ENCODE measurements around the gene AQR.
"Not testable (repeated sequence)": the region's sequence is repeated elsewhere in the genome, so short reads cannot be mapped to it uniquely, and the experiment has no call there.

AQR gene

DNA sequence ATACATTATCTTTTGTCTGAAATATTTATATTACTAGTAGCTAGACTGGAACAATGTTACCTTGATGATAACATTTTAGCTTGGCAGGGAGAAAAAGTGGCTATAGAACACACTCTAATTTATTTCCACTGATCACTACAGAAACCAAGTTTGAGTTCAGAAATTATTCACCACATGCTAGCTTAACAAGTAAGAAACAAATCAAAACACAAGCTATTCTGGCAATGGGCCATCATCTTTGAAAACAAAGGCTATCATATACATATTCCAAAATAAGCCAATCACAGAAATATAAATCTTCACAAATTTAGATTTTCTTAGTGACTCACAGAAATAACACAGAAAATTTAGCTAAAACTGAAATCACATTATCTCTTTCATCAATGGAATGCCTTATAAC is 17.1 kb downstream of the AQR start:
- no peak for DNase-seq

DNA sequence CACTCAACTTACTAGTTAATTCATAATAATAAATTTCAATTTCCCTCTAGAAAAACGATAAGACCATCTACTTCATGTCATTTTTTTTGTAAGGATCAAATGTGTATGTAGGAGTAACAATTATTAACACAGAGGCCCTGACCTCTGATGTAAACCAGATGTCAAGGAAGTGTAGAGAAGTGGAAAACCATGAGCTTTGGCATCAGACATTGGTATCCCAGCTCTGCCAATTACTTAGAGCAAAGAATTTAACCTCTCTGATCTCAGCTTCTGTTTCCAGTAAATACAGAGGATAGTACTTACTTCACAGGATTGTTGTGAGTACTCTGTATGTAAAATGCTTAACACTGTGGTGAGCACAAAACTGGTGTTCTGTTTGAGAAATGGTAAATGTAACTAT is 17.5 kb downstream of the AQR start:
- no peak for DNase-seq

DNA sequence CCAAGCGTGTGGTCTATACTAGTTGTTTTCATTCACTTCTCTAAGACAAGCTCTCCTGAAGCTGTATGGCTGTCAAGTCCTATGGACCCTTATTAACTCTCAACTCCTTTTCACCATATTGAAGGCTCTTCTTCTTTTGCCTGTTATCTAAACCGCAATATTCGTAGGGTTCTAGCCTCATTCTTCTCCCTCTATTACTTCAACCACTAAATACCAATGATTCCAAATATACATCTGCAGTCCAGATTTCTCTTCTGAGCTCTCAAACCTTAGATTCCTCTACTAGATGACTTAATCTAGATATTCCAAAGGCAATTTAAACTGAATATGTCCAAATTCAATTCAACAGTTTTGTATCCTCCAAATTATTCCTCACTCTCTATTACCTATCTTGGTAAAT is 24.6 kb downstream of the AQR start:
- DNase-seq: no peak

DNA sequence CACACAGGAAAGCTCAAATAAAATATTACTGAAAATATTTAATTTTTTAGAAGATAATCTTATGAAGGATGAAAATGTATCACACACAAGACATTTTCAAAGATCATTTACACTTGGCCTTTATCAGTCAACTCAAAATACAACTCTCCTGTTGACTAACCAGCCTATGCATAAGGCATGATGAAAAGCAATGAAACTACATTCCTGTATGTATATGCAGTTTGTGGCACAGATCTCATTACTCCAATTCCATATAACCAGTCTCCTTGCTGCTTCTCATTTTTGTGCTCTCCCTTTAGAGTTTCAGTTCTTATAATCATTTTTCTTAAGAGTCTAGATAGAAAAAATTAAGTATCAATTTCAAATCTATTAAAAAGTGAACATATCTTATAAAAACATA is 25.8 kb downstream of the AQR start:
- DNase-seq: no peak

DNA sequence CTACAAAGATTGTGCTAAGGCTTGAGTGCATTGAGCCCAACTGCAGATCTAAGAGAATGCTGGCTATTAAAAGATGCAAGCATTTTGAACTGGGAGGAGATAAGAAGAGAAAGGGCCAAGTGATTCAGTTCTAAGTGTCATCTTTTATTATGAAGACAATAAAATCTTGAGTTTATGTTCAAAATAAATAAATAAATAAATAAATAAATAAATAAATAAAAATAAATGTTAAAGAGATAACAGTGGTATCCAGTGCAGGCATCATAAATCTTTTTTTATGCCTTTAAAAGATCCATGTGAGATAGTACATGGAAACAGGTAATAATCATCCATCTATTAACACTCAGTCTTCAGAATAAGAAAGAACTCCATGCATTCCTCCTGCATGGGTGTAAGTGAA is 26.3 kb downstream of the AQR start:
- DNase-seq: not testable (repeated sequence)

DNA sequence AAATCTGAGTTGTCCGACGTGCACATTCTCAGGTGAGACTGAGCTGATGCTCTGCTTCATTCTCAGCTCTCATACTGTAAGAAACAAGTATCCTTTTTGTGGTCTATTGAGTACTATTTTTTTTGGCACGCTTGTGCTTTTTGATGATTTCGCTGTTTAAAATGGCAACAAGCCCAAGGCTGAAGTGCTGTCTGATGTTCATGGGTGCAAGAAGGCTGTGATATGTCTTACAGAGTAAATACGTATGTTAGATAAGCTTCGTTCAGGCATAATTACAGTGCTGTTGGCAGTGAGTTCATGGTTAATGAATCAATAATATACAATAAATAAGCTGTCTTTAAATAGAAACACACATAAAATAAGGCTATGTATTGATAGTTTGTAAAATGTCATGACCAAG is 27.2 kb downstream of the AQR start:
- DNase-seq: no peak

DNA sequence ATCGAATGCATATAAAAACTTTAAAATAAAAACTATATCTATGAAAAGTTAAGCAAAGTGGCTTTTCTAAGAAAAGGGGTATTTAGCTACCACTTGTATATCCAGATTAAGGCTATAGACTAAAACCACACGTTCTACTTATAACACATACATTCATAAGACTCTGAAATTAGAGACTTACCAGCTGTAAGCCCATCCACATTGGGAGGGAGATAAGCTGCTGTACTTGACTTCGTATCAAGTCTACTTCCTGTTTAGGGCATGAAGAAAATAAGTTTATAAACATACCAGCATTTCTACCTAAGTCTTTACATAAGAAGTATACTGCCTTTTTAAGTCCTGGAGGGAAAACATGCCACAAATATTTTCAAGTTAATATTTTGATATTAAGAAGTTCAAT is 27.7 kb downstream of the AQR start:
- no peak for DNase-seq

DNA sequence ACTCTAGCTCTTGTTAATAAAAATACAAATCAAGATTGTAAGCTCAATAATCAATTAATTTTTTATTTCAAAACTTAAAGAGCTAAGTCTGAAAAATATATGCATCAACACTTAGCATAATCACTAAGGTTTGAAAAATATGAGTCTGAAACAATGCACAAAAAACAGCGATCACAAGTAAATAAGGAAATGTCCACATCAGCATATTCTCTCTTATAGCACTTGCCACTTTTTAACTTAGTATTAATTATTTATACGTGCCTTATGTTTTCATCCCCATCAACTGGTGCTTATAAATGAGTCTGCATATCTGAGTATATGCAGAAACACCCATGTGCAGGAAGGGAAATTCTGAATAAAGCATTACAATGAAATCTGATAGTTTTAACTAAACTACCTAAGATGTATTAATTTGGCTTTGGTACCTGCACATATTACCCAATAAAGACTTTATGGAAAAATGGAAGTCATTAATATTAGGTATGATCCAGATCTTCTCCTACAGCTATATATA is 28.3 kb downstream of the AQR start:
- no peak for DNase-seq

DNA sequence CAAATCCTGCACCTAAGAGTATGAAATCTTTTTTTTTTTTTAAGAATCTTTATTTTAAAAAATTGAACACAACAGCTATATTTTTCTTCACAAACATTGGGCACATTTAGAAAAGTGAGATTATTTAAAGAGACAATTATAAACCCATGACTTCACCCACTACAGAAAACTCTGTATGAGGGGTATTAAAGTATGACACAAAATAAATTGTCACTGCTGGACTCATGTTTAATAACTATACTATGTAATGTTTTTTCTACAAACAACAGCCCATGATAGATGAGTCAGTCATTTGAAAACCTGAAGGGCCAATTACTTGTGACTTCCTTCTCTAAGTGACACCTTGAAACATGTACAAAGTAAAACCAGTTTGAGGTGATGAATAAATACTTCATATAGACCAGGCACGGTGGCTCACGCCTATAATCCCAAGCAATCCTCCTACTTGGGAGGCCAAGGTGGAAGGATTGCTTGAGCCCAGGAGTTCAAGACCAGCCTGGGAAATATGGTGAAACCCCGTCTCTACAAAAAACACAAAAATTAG is 36.0 kb downstream of the AQR start:
- DNase-seq: no peak

DNA sequence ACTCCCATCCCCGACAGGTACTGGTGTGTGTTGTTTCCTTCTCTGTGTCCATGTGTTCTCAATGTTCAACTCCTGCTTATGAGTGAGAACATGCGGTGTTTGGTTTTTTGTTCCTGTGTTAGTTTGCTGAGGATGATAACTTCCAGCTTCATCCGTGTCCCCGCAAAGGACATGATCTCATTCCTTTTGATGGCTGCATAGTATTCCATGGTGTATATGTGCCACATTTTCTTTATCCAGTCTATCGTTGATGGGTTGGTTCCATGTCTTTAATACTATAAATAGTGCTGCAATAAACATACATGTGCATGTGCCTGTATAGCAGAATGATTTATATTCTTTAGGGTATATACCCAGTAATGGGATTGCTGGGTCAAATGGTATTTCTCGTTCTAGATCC is 41.2 kb downstream of the AQR start:
- DNase-seq: not testable (repeated sequence)

DNA sequence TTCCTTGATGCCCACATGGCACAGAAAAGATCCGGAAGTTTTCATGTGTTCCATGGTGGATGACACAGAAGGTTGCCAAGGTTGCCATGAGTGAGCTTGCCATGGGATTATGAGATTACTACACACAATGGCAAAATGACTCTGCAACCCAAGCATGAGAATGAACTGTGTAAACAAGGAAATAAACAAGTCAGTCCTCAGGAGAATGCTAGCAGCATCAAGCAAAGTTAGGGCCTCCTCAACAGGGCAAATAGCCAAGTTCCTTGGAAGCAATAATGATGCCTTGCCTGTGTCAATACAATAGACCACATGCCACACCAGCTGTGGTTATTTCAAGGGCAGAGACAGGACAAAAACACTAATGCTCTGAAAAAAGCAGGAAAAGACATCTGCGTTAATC is 41.8 kb downstream of the AQR start:
- DNase-seq: no peak

DNA sequence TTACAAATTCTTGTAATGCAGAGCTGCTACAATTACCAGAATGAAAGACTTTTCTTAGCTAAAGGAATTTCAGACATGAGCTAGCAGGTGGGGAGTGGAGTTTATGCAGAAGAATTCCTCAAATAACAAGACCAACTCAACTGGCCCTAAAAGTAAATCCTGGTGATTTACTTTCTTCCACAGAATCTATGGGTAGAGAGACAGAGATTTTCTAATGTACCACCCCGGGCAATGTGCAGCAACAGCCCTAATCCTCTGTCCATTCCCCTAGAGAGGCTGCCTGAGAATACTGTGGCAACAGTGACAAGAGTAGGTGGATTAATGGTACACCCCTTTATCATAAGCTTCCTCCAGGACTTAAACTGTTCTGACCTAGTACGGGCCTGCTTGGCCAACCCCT is 55.2 kb downstream of the AQR start:
- no peak for DNase-seq

DNA sequence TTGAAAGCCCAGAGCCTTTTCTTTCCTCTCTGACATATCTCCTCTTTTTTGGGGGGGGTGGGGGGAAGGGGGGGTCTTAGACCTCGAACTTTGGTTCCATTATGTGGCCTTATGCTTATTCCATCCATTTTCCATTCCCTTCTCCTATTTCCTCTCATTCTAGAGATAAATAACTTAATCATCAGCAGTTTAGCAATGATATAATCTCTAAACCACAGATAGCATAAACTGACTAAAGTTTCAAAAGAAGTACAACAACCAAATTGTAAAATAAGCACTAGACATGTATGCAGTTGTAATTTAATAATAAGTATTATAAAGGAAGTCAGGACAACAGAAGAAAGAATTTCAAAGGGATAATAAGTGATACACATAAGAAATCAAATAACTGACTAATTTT is 64.5 kb downstream of the AQR start:
- DNase-seq: no peak

DNA sequence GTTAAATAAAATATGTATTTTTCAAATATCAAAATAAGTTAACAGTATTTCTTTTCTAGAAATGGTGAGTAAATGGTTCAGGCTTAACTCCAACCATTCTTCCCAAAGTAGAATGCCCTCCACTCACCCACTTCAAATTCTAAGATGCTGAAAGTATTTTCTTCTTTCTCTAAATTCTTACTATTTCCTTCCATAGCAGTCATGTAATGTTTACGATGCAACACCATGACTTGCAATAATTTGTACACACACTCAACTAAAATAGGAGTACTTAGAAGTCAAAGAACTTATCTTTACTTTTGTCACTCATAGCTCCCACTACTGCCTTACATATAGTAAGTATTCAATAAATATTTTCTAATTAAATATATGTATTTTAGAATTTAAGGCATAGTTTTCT is 65.0 kb downstream of the AQR start:
- DNase-seq: no peak

DNA sequence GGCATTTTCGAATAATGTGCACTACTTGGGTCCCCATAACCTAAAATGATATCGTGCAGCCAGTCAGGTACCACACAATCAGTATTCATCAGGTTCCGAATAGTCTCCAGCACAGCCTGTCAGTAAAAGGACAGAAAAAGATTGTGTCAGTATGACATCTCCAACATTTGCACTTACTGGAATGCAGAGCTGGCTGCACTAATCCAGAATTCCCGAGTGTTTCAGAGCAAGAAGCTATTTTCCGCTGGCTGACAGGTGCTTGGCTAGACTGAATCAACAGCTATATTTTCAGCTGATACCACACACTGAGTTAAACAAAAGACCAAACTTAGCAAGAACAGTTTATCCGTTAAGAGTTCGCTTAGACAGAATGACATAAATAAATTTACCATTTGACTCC is 68.8 kb downstream of the AQR start:
- DNase-seq: no peak

DNA sequence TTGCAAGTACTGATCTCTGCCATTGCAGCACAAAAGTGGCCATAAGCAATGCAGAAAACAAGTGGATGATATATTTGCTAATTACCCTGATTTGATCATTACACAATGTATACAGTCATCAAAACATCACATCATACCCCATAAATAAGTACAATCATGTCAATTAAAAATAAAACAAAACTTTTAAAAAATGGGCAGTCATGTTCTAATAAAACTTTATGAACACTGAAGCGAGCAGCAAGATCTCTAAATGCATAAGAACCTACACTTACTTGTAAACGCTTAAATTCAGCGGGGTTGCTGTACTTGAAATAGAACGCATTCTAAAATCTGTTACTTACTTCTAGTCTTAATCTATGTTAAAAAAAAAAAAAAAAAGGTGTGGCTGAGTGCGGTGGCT is 73.4 kb downstream of the AQR start:
- DNase-seq: no peak

DNA sequence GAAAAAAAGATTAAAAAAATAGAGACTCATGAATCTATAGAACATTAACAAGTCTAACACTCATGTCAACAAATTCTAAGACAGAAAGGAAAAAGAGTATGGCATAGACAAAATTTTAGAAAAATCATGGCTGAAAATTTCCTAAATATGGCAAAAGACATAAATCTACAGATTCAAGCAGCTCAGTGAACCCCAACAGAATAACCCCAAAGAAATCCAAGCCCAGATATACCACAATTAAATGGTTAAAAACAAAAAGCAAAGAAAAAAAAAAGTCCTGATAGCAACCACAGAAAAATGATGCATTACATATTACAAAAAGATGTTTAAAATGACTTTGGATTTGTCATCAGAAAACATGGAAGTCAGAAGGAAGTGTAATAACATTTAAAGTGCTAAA is 75.6 kb downstream of the AQR start:
- DNase-seq: no peak

DNA sequence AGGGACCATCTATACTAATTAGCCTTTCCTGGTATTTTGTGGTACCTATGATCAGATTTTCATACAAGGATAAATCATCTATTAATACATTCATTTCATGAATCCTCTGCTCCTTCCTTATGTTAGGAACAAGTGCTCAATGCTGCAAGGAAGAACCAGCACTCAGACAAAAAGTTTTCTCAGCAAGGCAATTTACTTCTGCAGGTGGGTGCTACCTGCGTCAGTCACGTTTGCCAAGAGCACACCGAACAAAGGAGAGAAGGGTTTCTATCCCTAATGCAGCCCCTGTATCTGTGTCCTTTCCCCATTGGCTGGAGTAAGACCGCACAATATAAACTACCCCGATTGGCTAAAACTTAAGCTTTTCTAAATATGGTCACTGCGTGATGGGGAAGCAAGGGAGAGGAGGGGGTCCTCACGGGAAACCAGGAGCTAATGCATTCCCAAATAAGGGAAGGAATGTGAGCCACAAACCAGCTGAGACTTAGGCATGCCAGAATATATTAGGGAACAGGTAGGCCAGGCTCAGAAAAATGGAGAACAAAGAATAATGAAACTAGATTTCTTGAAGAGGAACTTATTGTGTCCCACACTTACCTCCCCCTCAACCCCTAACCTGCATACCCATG is 76.5 kb downstream of the AQR start:
- DNase-seq: no peak

DNA sequence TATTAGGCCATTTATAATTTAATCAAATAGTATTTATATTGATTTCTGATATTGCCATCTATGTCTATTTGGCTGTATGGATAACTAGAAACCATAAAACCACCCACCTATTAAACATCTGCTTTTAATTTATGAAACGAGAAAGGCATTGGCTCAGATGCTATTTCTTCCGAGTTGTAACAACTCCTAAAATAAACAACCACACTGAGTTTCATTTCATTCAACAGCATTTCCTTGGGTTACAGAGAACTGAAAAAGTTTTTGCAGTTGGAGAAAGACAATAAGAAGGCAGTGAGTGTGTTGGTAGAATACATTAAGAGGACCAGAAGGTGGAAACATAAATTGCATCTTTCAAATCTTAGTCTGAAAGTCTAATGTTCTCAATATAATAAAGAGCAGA is 79.1 kb downstream of the AQR start:
- DNase-seq: no peak

DNA sequence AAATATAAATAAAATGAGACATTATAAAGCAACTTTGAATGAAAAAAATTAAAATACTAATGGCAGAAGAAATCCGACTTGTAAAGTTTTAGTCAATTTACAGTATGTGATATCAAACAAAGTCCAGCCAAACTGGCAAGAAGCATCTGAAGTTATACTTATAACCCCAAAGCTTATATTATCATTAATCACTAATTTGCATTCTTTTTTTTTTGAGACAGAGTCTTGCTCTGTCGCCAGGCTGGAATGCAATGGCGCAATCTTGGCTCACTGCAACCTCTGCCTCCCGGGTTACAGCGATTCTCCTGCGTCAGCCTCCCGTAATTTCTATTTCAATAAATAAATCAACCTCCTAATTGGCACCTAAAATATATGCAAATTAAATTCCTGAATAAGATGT is 80.1 kb downstream of the AQR start:
- no peak for DNase-seq

DNA sequence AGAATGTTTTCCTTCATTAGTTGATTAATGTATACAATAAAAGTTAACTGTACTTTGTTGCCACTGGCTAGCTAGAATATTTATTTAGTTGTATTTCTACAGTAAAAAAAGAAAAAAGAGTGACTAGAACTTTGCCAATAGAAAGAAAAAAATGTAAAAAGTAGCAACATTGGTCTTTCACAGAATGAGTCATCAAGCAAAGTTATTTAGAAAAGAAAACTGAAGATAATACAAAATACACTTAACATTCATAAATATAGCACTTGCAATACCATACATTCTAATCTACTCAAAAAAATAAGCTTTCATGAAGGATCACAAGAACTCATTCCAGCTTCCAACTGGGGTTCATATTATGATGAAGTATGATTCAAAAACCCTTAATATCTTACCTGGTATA is 83.4 kb downstream of the AQR start:
- no peak for DNase-seq

DNA sequence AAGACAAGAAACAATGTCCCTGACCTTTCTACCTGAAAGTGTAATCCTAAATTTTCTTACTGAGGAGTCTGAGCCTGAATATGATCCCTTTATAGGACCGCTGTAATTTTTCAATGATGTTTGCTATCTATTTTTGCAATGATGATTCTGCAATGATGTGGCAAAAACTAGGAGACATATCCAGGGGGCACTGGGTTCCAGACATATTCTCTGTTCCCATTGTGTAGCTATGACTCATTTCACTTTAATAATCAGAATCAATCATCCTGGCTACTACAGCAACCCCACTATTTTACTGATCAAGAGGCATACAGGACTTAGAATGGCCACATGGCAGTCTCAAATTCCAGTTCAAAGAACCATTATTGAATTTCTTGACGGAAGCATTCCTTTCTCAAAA is 85.9 kb downstream of the AQR start:
- no peak for DNase-seq

DNA sequence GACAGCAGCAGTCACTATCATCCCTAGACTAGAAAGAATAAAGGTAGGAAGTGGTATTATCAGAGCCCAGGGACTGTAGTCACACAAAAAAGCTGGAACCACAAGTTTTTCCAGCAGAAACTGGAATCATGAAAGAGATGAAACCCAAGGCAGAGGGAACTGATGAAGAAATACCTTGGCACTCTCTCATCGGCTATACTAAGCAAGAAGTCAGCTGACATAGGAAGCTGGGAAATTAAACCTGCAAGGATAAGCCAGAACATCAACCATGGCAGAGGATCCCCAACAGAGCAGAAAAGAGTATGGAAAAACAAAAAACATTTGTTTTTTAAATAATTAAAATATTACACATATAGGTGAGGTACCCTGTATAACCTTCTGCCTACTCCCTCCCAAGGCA is 86.5 kb downstream of the AQR start:
- DNase-seq: no peak

DNA sequence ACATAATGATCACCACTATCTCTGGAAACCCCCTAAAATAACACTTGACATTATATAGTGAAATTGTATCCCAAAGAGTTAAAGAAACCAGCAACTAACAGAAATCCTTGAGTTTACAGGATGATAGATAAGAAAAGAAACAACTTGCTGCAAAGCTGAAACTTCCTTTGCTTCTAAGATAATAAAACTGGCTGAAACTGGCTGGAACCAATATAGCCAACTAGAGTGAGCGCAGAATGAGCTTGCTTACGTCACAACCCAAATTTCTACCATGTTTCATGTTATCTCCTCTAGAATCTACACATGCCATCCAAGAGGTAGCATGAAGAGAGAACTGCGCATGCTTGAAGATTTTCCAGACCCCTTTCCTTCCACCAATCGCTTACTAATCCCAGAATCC is 90.4 kb downstream of the AQR start:
- DNase-seq: no peak

DNA sequence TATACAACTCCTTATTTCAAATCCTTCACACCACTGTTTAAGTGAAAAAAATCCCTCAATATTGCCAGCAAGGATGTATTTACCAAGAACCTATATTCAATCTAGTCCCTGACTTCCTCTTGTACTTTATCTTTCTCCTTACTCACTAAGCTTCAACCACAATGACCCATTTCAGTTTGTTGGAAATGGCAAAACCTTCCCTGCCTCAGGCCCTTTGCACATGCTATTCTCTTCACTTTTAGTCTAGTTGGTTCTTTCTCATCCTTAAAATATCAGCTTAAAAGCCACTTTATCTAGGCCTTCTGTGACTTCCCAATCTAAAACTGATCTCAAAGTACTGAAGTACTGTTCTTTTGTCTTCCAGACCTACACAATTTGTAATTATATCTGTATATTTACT is 92.9 kb downstream of the AQR start:
- no peak for DNase-seq

Data from effector CD8-positive, alpha-beta T cell (primary cell).